Measurements from ENCODE around the gene LZTS3. TPM values are rescaled to one million over a fixed set of nuclear protein-coding genes. Genes with fewer than 3 reads are reported as not detected.

The LZTS3 gene
- total and polyA plus RNA-seq, 2 of the 13 experiments (the other 11 are each of a cell fraction or from before 2014, with no cell fraction given) = 10.1 to 31.3 TPM

- TF ChIP-seq ZNF784 (CRISPR knock-in tag; IDR thresholded peaks at IDR 0.05; ENCODE audit: borderline replicate concordance) = peak; percentile 77
- TF ChIP-seq PRMT3 (CRISPR knock-in tag; IDR thresholded peaks at IDR 0.05; ENCODE audit: borderline replicate concordance, low read depth) = peak; percentile 89; the same call in 1 of the 2 replicates
- peak; percentile 64; the same call in 1 of the 2 replicates for TF ChIP-seq ZBTB25 (CRISPR knock-in tag; IDR thresholded peaks at IDR 0.05)
- TF ChIP-seq ZNF343 (CRISPR knock-in tag; IDR thresholded peaks at IDR 0.05) = peak; percentile 75; the same call in 1 of the 2 replicates
- no peak for TF ChIP-seq TRIM22 (IDR thresholded peaks at IDR 0.05)
- TF ChIP-seq ZNF451 (CRISPR knock-in tag; IDR thresholded peaks at IDR 0.05) = peak; percentile 96
- peak; percentile 34 for TF ChIP-seq TBX3 (IDR thresholded peaks at IDR 0.05; ENCODE audit: borderline replicate concordance)
- TF ChIP-seq GATA4 (IDR thresholded peaks at IDR 0.05; ENCODE audit: borderline replicate concordance, low read depth) = peak; percentile 56
- TF ChIP-seq MNT (IDR thresholded peaks at IDR 0.05) = peak; percentile 41; the same call in 1 of the 2 replicates
- no peak for TF ChIP-seq ATRX (CRISPR knock-in tag; IDR thresholded peaks at IDR 0.05; ENCODE audit: borderline replicate concordance)
- TF ChIP-seq U2AF1 (optimal IDR thresholded peaks at IDR 0.05; ENCODE audit: low read depth, low read length) = no peak
- peak; percentile 94 for TF ChIP-seq IKZF4 (CRISPR knock-in tag; IDR thresholded peaks at IDR 0.05; ENCODE audit: borderline replicate concordance, low read depth, not compliant biosample characterization)
- TF ChIP-seq ARID3A (IDR thresholded peaks at IDR 0.05; ENCODE audit: low read depth, low read length) = no peak
- peak; percentile 77; the same call in 1 of the 2 replicates for TF ChIP-seq MZF1 (CRISPR knock-in tag; IDR thresholded peaks at IDR 0.05; ENCODE audit: borderline replicate concordance)
- TF ChIP-seq FOXO4 (CRISPR knock-in tag; conservative IDR thresholded peaks at IDR 0.05) = no peak; the same call in 1 of the 2 replicates
- peak; percentile 88 for TF ChIP-seq ZNF879 (CRISPR knock-in tag; IDR thresholded peaks at IDR 0.05)
- no peak for TF ChIP-seq TBL1XR1 (IDR thresholded peaks at IDR 0.05; ENCODE audit: borderline replicate concordance, low read length, partially characterized antibody)
- peak; percentile 39; the same call in 1 of the 2 replicates for TF ChIP-seq ZKSCAN8 (CRISPR knock-in tag; IDR thresholded peaks at IDR 0.05; ENCODE audit: borderline replicate concordance)
- no peak for TF ChIP-seq NFE2 (CRISPR knock-in tag; IDR thresholded peaks at IDR 0.05)
These were observed 477 bp upstream of the LZTS3 start (continued) for GRCh38 chr20:3173610-3174441.
